Measurements from ENCODE around the gene MDH2. TPM values are rescaled to one million over a fixed set of nuclear protein-coding genes. Genes with fewer than 3 reads are reported as not detected.
"Not testable (repeated sequence)": the region's sequence is repeated elsewhere in the genome, so short reads cannot be mapped to it uniquely, and the experiment has no call there.

Gene MDH2
- total RNA-seq, 2 experiments from 2014 or later = 159 to 161 TPM

GRCh38 chr7:76080204-76080603, 32.3 kb downstream of the MDH2 start:
- Mint-ChIP-seq H3K36me3 (ENCODE audit: low read depth) (no peaks in the 10 kb centered on the region), H3K4me1 (peaks cover 22% of the 10 kb centered on the region), H3K27me3 (peaks cover 17% of the 10 kb centered on the region), H3K27ac (no peak overlapping the region), H3K4me3 (no peak overlapping the region), H3K9me3 (no peaks in the 10 kb centered on the region)
- CTCF ChIA-PET = no interaction called here
- POLR2A ChIA-PET = no interaction called here
- no peak for DNase-seq

DNA sequence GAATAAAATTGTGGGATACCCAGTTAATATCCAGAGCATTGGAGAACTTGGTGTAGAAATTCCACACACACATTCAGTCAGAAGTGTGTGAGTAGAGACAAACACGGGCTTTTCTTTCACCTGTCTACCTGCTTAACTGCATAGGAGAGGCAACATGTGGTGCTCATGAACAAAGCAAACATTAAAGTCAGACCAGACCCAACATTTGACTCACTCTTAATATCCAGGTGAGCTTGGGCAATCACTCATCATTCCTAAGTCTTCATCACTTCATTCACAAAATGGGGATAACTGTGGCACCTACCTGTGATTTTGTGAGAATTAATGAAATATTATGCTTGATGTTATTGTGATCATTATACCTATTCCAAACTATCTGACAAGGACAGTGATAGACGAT, 36.2 kb downstream of the MDH2 start:
- H3K27ac Mint-ChIP-seq; H3K9me3 Mint-ChIP-seq; POLR2A ChIA-PET; DNase-seq; CTCF ChIA-PET; H3K36me3 Mint-ChIP-seq (ENCODE audit: low read depth); H3K4me1 Mint-ChIP-seq; H3K4me3 Mint-ChIP-seq: not testable (repeated sequence)
- H3K27me3 Mint-ChIP-seq = peaks cover 17% of the 10 kb centered on the region

GRCh38 chr7:76086070-76086469, 38.2 kb downstream of the MDH2 start:
- DNase-seq = no peak
- H3K4me1 Mint-ChIP-seq = no peaks in the 10 kb centered on the region
- H3K9me3 Mint-ChIP-seq = no peaks in the 10 kb centered on the region
- no peak overlapping the region for H3K27ac Mint-ChIP-seq
- no peak overlapping the region for H3K4me3 Mint-ChIP-seq
- POLR2A ChIA-PET = no interaction called here
- no peaks in the 10 kb centered on the region for H3K36me3 Mint-ChIP-seq (ENCODE audit: low read depth)
- peaks cover 12% of the 10 kb centered on the region for H3K27me3 Mint-ChIP-seq
- CTCF ChIA-PET = no interaction called here

GRCh38 chr7:76087362-76087791, 39.5 kb downstream of the MDH2 start:
- H3K4me3 Mint-ChIP-seq; H3K9me3 Mint-ChIP-seq; H3K4me1 Mint-ChIP-seq; H3K27ac Mint-ChIP-seq; DNase-seq; POLR2A ChIA-PET; CTCF ChIA-PET; H3K36me3 Mint-ChIP-seq (ENCODE audit: low read depth); H3K27me3 Mint-ChIP-seq: not testable (repeated sequence)

- no peaks in the 10 kb centered on the region for H3K9me3 Mint-ChIP-seq
Measured at GRCh38 chr7:76089865-76090475, 42.1 kb downstream of the MDH2 start.

GRCh38 chr7:76091506-76091905, 43.6 kb downstream of the MDH2 start:
- CTCF ChIA-PET = interaction anchor here (0.7 kb wide), 1 partner anchor 54 kb away, joined by 3 read pairs; no protein-coding TSS in a partner anchor
- Mint-ChIP-seq H3K4me1 (no peaks in the 10 kb centered on the region), H3K36me3 (ENCODE audit: low read depth) (no peaks in the 10 kb centered on the region)

More at GRCh38 chr7:76089865-76090475, 42.1 kb downstream of the MDH2 start:
- Mint-ChIP-seq H3K27ac (no peak overlapping the region), H3K27me3 (peaks cover 4% of the 10 kb centered on the region), H3K4me1 (no peaks in the 10 kb centered on the region), H3K36me3 (ENCODE audit: low read depth) (no peaks in the 10 kb centered on the region), H3K4me3 (no peak overlapping the region)
- no peak for DNase-seq
- ChIA-PET POLR2A (no interaction called here), CTCF (interaction anchor here (0.7 kb wide), 3 partner anchors 8 to 810 kb away, joined by 3 read pairs; no protein-coding TSS in a partner anchor)

DNA sequence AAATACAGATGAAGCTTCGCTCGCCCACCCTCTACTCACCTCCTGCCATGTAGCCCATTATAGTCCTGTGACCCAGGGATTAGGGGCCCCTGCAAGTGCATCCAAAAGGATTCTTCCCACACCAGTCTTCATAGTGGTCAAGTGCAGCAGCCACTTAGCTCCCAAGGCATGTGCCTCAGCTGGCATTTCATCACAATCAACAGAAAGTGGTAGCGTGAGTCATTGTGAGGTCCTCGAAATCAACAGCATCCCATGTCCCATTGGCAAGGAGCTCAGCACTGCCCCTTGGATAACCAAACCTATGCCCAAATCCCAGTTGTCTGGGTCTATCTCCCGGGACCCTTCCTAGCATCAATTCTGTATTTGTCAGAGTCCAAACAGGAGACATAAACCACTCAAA, 45.6 kb downstream of the MDH2 start:
- H3K27ac Mint-ChIP-seq = not testable (repeated sequence)

More at GRCh38 chr7:76091506-76091905, 43.6 kb downstream of the MDH2 start:
- Mint-ChIP-seq H3K9me3 (no peaks in the 10 kb centered on the region), H3K27me3 (peaks cover 5% of the 10 kb centered on the region), H3K27ac (no peak overlapping the region), H3K4me3 (no peak overlapping the region)
- no peak for DNase-seq
- POLR2A ChIA-PET = no interaction called here

DNA sequence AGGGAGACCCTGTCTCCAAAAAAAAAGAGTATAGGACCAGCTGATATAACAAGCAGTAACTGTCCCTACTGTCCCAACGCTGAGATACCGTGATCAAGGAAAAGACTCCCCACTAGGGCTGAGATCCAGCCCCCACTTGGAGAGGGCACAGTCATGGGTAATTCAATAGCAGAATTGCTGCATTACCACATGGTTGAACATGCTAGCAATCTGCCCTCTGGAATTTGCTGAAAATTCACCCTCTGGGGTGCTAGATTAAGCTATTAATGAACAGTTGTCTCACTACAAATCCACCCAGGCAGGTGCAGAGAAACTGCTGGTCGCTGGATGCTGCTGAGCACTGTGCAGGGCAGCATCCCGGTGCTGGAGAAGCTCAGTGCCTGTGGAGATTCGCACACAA, 46.4 kb downstream of the MDH2 start:
- H3K27ac Mint-ChIP-seq; H3K4me3 Mint-ChIP-seq; CTCF ChIA-PET; POLR2A ChIA-PET; DNase-seq; H3K27me3 Mint-ChIP-seq; H3K4me1 Mint-ChIP-seq; H3K9me3 Mint-ChIP-seq; H3K36me3 Mint-ChIP-seq (ENCODE audit: low read depth): not testable (repeated sequence)

More for the DNA sequence above, 45.6 kb downstream of the MDH2 start:
- CTCF ChIA-PET; H3K27me3 Mint-ChIP-seq; POLR2A ChIA-PET; DNase-seq; H3K9me3 Mint-ChIP-seq; H3K36me3 Mint-ChIP-seq (ENCODE audit: low read depth); H3K4me1 Mint-ChIP-seq; H3K4me3 Mint-ChIP-seq: not testable (repeated sequence)

GRCh38 chr7:76095908-76096307, 48.0 kb downstream of the MDH2 start:
- Mint-ChIP-seq H3K4me3 (no peak overlapping the region), H3K9me3 (no peaks in the 10 kb centered on the region), H3K4me1 (no peaks in the 10 kb centered on the region), H3K27me3 (peaks cover 9% of the 10 kb centered on the region), H3K27ac (no peak overlapping the region), H3K36me3 (ENCODE audit: low read depth) (no peaks in the 10 kb centered on the region)
- ChIA-PET CTCF (interaction anchor here (0.7 kb wide), 1 partner anchor 82 kb away, joined by 3 read pairs; no protein-coding TSS in a partner anchor), POLR2A (no interaction called here)
- no peak for DNase-seq

- H3K9me3 Mint-ChIP-seq; H3K4me1 Mint-ChIP-seq; POLR2A ChIA-PET; H3K36me3 Mint-ChIP-seq (ENCODE audit: low read depth); H3K27me3 Mint-ChIP-seq; H3K27ac Mint-ChIP-seq; H3K4me3 Mint-ChIP-seq; DNase-seq: not testable (repeated sequence)
- CTCF ChIA-PET = interaction anchor here (0.6 to 0.7 kb wide), 2 partner anchors 11 to 214 kb away, joined by 3 read pairs; no protein-coding TSS in a partner anchor
Measured at GRCh38 chr7:76101693-76102437, 54.0 kb downstream of the MDH2 start.

GRCh38 chr7:76103788-76104187, 55.9 kb downstream of the MDH2 start:
- H3K27me3 Mint-ChIP-seq; H3K9me3 Mint-ChIP-seq; H3K4me3 Mint-ChIP-seq; CTCF ChIA-PET; H3K27ac Mint-ChIP-seq; H3K4me1 Mint-ChIP-seq; POLR2A ChIA-PET; H3K36me3 Mint-ChIP-seq (ENCODE audit: low read depth); DNase-seq: not testable (repeated sequence)

DNA sequence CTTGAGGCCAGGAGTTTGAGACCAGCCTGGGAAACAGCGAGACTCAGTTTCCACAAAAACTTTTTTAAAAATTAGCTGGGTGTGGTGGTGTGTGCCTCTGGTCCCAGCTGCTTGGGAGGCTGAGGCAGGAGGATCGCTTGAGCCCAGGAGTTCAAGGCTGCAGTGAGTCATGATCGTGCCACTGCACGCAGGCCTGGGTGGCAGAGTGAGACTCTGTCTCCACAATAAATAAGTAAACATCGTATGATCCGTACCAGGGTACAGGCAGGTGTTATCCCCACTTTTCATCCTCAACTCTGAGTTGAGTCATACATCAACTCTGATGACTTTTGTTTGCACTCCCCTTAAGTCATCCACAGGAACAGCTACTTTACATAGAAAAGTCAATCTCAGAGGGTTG, 58.2 kb downstream of the MDH2 start:
- CTCF ChIA-PET; H3K9me3 Mint-ChIP-seq; H3K4me1 Mint-ChIP-seq; H3K27ac Mint-ChIP-seq; H3K36me3 Mint-ChIP-seq (ENCODE audit: low read depth); POLR2A ChIA-PET; H3K27me3 Mint-ChIP-seq; DNase-seq; H3K4me3 Mint-ChIP-seq: not testable (repeated sequence)

DNA sequence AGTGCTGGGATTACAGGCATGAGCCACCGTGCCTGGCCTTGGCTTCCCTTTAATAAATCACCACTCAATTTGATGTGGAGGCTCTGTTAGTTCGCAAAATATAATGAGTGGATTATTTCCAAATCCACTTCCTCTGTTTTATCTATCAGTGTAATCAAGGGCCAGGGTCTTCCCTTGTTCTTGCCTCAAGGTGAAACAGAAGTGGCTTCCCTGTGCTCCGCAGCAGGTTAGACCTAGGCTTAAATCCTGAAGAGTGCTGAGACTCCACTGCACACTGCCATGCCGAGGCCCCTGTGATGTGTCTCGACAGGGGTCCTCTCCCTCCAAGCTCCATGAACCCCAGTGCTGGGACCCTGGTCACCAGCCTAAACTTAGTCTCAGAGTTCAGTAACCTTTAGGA, 59.0 kb downstream of the MDH2 start:
- Mint-ChIP-seq H3K36me3 (ENCODE audit: low read depth) (no peaks in the 10 kb centered on the region), H3K4me3 (no peak overlapping the region), H3K9me3 (no peaks in the 10 kb centered on the region), H3K27me3 (peaks cover 1% of the 10 kb centered on the region), H3K4me1 (peaks cover 6% of the 10 kb centered on the region), H3K27ac (no peak overlapping the region)
- ChIA-PET CTCF (no interaction called here), POLR2A (no interaction called here)
- DNase-seq = no peak

All from activated CD4-positive, alpha-beta memory T cell treated with anti-CD3 and anti-CD28 coated beads, Interleukin-2, amount 10 ng/mL, durations not matched to agents 7 days and 5 days (primary cell).